BJ (cell line): ENCODE measurements around the gene MCIDAS. TPM values are rescaled to one million over a fixed set of nuclear protein-coding genes. Genes with fewer than 3 reads are reported as not detected.

Experiments used
- CTCF ChIA-PET: fragments of 350-600 bp; formaldehyde crosslinking; extraction: SDS; loops from one replicate; lab custom pipeline; 2021; ENCODE audit warnings: antibody characterized with exemption, inconsistent platforms; lab: Yijun Ruan, JAX
- POLR2A ChIA-PET: fragments of 300-600 bp; sonication (Branson Sonifier 250); formaldehyde crosslinking; extraction: SDS; loops from one replicate; lab custom pipeline; 2021; ENCODE audit warnings: antibody characterized with exemption; lab: Charles Lee
- DNase-seq: peaks from one replicate; pipeline ENCODE4 v3.0.0-alpha.2; 2011; ENCODE audit warnings: low read depth
- H3K27me3 ChIP-seq: 2 replicates; pipeline ENCODE4 v1.6.0; 2011; ENCODE audit warnings: low read length; ENCODE audit not compliant: control insufficient read depth, insufficient read depth
- H3K36me3 ChIP-seq: 2 replicates; pipeline ENCODE4 v1.5.1; 2011; ENCODE audit warnings: low read length; ENCODE audit not compliant: control insufficient read depth, insufficient read depth
- H3K4me3 ChIP-seq: 2 replicates; pipeline ENCODE4 v1.5.1; 2011; ENCODE audit warnings: low read depth, mild to moderate bottlenecking, control low read depth, low read length
- polyA plus RNA-seq: library from polyadenylated mRNA; depleted of rRNA; stranded (reverse); fragments of >200 nt; gene quantifications from 2 replicates; pipeline ENCODE4 v1.2.3, GENCODE V29; 2011; rRNA removed
- small RNA-seq: library from RNA; depleted of rRNA; stranded (forward); fragments of <200 nt; gene quantifications from one replicate; pipeline ENCODE3, GENCODE V24; 2012; ENCODE audit warnings: low replicate concordance, low read depth; ENCODE audit not compliant: insufficient read length
- TF ChIP-seq, protein P1 (sequence below): IDR thresholded peaks from 2 replicates; pipeline ENCODE4 v1.5.1; 2011; ENCODE audit warnings: low read depth, mild to moderate bottlenecking, control low read depth, inconsistent platforms, low read length, moderate library complexity; ENCODE audit not compliant: insufficient read depth

MCIDAS gene
- polyA plus RNA-seq, 1 experiment = 0.04 TPM

DNA sequence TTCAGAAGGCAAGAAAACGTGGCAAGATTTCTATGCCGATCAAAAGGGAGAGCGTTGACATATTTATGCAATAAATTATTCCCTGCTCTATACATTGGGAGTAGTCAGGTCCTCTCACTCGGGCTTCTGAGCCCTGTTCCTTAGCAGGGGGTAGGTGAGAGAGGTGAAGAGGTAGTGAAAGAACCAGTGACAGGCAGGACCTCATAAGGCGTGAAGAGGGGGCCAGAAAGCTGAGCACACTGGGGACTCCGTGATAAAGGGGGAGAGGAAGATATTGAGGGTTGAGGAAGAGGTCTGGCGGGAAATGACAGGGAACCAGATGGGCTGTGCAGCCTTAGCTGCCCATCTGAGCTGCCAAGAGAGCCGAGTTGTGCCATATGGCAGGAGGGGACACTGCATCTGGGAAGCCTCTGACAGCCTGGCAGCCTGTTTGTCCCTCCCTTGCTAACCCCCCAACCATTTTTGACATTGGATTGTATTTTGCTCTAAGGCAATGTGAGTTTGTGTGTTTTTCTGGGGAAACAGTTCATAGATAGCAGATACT is 53.4 kb downstream of the MCIDAS start:
- POLR2A ChIA-PET = no interaction called here
- CTCF ChIA-PET = interaction anchor here (0.9 to 3.8 kb wide), 3 partner anchors 11 to 14 kb away, joined by 4 to 17 read pairs (median 6); partner anchors contain the start of gene GPX8
- TF ChIP-seq, protein P1, sequence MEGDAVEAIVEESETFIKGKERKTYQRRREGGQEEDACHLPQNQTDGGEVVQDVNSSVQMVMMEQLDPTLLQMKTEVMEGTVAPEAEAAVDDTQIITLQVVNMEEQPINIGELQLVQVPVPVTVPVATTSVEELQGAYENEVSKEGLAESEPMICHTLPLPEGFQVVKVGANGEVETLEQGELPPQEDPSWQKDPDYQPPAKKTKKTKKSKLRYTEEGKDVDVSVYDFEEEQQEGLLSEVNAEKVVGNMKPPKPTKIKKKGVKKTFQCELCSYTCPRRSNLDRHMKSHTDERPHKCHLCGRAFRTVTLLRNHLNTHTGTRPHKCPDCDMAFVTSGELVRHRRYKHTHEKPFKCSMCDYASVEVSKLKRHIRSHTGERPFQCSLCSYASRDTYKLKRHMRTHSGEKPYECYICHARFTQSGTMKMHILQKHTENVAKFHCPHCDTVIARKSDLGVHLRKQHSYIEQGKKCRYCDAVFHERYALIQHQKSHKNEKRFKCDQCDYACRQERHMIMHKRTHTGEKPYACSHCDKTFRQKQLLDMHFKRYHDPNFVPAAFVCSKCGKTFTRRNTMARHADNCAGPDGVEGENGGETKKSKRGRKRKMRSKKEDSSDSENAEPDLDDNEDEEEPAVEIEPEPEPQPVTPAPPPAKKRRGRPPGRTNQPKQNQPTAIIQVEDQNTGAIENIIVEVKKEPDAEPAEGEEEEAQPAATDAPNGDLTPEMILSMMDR = no peak
- H3K27me3 ChIP-seq = peaks cover 25% of the 10 kb centered on the region
- peak overlapping the region; percentile 43 for H3K4me3 ChIP-seq
- no peaks in the 10 kb centered on the region for H3K36me3 ChIP-seq
- DNase-seq = no peak

DNA sequence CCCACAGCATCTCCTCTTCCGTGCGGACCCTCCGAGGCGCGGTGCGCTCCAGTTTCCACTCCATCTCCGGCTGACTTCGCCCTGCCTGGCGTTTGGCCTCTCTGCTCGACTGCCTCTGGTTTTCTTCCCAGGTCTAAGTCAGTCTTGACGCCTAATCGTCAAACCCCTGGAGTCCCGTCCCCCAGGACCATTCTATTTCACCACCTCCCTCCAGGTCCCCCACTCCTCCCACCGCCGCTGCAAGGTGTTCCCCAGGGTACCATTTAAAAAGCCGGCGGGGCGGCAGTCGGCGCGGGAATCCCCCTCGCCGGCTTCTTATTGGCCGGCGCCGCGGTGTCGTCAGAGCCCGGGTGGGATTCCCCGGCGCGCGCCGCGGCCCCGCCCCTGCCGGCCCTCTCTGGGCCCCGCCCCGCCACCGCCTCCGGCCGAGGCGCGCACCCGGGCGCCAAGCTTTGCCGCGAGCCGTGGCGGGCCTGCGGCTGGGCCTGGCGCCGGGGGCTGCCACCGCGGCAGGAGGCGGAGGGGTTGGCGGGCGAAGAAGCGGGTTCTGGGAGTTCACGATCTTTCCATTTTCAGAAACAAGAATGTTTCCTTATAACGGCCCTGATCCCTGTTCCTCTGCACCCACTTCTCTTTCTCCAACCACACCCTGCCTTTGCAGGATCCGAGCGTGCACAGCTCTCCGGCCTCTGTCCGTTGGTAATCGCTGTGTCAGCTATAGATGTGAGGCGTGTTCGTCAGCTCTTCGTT is 54.0 kb downstream of the MCIDAS start, which contains the start of gene CDC20B:
CDC20B (minus strand) TSS at position 241 of the 750 bp plus-strand sequence; CDS start at position 64, 177 bp downstream.
- Histone ChIP-seq H3K4me3 (peak within 1 kb of the TSS; percentile 43), H3K36me3 (no peaks in the 10 kb centered on the region), H3K27me3 (peaks cover 25% of the 10 kb centered on the region)
- DNase-seq = no peak
- ChIA-PET CTCF (interaction anchor here (0.8 to 3.8 kb wide), 7 partner anchors 11 to 132 kb away, joined by 3 to 17 read pairs (median 4); partner anchors contain the start of gene GPX8), POLR2A (no interaction called here)
- TF ChIP-seq, protein P1 = no peak

DNA sequence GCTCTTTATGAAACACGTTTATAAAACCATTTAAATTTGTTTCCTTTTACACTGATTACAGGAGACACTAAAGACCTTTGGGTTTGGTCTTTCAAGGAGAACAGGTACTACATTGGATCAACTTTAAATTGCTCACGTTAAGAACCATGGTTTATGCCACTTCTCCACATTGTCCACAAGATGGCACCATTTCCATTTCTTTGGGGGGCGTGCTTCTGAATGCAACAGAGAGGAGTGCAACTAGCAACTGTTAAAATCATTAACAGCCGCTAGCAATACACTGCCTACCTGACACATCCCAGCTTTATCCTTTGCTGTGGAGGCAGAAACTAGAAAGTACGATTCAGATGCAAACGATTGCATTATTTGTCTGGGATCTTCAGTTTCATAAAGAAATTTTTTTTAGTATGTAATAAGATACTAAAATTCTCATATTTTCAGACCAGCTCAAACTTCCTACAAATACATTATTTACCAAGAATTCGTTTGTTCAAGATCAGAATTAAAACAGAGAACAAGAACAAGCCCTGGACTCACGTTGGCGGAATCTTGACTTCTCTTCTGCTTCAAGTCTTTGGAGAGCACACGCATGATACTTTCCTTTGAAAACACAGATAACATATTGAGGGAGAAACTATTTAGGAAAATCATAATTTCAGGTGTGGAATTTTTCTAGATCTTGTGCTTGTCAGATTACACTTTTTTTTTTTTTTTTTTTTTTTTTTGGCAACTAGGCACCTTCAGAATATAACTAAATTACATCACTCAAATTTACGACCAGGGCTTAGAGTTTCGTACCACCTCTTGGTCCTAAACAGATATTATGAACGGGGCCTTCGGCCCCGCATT is 54.8 kb downstream of the MCIDAS start:
- TF ChIP-seq, protein P1 = peak; percentile 77
- ChIA-PET CTCF (interaction anchor here (0.6 to 3.8 kb wide), 14 partner anchors 9 to 269 kb away, joined by 3 to 17 read pairs (median 4); partner anchors contain the start of gene GPX8), POLR2A (no interaction called here)
- no peak for DNase-seq
- Histone ChIP-seq H3K4me3 (peak overlapping the region; percentile 40), H3K36me3 (no peaks in the 10 kb centered on the region), H3K27me3 (peaks cover 21% of the 10 kb centered on the region)

DNA sequence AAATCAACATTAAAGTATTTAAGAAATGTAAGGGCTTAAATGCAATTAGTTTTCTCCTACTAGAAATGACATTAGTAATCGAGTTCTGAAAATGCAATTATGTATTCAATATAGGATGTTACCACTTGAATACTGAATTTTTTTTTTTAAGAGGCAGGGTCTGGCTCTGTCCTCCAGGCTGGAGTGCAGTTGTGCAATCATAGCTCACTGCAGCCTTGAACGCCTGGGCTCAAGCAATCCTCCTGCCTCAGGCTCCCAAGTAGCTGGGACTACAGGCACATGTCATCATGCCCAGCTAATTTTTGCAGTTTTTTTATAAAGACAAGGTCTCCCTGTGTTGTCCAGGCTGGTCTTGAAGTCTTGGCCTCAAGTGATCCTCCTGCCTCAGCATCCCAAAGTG is 55.6 kb downstream of the MCIDAS start:
- DNase-seq = no peak
- ChIA-PET POLR2A (no interaction called here), CTCF (interaction anchor here (0.7 to 3.8 kb wide), 8 partner anchors 9 to 655 kb away, joined by 3 to 17 read pairs (median 4); partner anchors contain the start of gene GPX8)
- H3K27me3 ChIP-seq = peaks cover 14% of the 10 kb centered on the region
- no peak overlapping the region for H3K4me3 ChIP-seq
- TF ChIP-seq, protein P1 = no peak
- H3K36me3 ChIP-seq = no peaks in the 10 kb centered on the region

Small RNA genes within 50 kb of the gene (small RNA-seq; reads per million reads assigned to genes)
- gene MIR449A (not detected), gene MIR449B (not detected), gene MIR449C (not detected)

Other genes starting within 250 kb of the MCIDAS start
- gene ESM1, start 241.7 kb downstream of the MCIDAS start, polyA plus RNA-seq = 2.4 and 2.8 TPM in 2 replicates
- not detected in 2 replicates for gene GZMK, start 203.1 kb downstream of the MCIDAS start, polyA plus RNA-seq
- not detected in 2 replicates for gene GZMA, start 124.7 kb downstream of the MCIDAS start, polyA plus RNA-seq
- 115 and 271 TPM in 2 replicates for gene GPX8, start 67.1 kb downstream of the MCIDAS start, polyA plus RNA-seq
- gene CDC20B, start 54.1 kb downstream of the MCIDAS start, polyA plus RNA-seq = not detected in 2 replicates
- 0.05 and 0.18 TPM in 2 replicates for gene CCNO, start 6.3 kb upstream of the MCIDAS start, polyA plus RNA-seq
- 2.9 and 6.4 TPM in 2 replicates for gene DHX29, start 80.4 kb upstream of the MCIDAS start, polyA plus RNA-seq
- gene MTREX, start 80.7 kb upstream of the MCIDAS start, polyA plus RNA-seq = 11.7 and 29.4 TPM in 2 replicates